DMS114 treated with DMSO at 0.1 percent for 48 hours (cell line): Measurements from ENCODE around the gene GMPR.
A peak's percentile ranks its signal among the peaks of the same experiment; 100 is the strongest.
"Not testable (repeated sequence)": the region's sequence is repeated elsewhere in the genome, so short reads cannot be mapped to it uniquely, and the experiment has no call there.

ENCODE experiments used
- DNase-seq: peaks from one replicate; lab custom pipeline; 2025; ENCODE audit not compliant: unreplicated experiment; lab: John Stamatoyannopoulos, UW

Gene GMPR

GRCh38 chr6:16225062-16225731 is 13.2 kb upstream of the GMPR start:
- not testable (repeated sequence) for DNase-seq

- DNase-seq, result not testable (repeated sequence)
Measured at GRCh38 chr6:16226117-16227047, 12.0 kb upstream of the GMPR start.

- DNase-seq, result no peak
Measured at GRCh38 chr6:16227048-16227562, 11.3 kb upstream of the GMPR start.

DNA sequence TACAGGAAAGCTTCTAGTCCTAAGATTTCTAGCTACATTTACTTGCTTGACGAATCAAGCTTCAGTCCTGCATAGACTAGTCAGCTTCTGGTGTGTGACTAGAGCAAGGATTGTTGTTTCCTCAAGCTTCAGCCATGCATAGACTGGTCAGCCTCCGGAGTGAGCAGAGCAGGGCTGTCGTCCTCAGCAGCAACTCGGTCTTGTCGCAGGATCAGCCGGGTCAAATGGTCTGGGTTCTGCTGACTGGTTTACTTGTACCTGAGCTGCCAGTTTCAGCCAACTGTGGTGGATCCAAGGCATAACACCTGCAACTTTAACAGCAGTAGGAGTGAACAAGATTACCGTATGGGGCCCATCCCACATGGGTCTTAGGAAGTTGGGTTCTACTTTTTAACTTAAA is 10.8 kb upstream of the GMPR start:
- DNase-seq, result no peak

- no peak for DNase-seq
Measured at GRCh38 chr6:16228043-16228442, 10.3 kb upstream of the GMPR start.

DNA sequence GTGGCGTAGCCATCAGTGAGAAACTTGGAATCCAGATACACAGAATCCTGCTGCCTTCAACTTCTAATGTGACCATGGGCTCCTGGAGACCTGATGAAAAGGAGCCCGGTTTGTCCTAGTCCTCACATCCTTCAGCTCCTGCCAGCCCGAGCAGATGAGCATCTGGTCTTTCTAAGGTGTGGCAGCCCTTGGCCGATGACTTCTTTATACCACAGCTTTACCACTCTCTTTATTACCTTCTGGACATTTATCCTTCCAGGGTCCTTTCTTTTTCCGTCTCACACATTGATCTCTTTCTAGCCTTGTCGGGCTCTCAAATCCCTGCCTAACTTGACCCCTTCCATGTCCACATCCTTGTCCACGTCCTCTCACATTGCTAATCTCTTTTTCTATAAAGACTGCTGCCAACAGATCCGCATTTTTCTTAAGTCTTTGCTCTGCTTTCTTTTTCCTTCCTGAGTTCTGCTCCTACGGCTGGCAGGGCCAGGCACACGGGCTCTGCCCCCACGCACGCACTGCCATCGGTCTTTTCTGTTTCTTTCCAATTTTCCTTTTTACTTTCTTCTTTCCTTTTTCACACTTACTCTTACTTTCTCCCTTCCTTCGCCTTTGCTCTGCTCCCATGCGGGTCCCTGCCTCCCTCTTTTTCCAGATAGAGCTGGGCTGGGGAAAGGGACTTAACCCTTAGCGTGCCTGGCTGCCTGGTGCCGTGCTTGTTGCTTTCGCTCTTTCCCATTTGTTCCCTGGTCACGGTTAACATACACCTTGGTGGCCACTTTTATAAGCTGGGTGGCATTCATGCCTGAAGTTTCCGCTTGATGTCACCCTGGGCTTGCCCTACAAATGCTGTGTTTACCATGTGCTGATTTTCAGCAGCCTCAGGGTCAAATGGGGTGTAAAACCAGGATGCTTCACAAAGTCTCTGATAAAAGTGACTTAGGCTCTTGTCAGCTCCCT is 9.4 kb upstream of the GMPR start:
- no peak for DNase-seq

DNA sequence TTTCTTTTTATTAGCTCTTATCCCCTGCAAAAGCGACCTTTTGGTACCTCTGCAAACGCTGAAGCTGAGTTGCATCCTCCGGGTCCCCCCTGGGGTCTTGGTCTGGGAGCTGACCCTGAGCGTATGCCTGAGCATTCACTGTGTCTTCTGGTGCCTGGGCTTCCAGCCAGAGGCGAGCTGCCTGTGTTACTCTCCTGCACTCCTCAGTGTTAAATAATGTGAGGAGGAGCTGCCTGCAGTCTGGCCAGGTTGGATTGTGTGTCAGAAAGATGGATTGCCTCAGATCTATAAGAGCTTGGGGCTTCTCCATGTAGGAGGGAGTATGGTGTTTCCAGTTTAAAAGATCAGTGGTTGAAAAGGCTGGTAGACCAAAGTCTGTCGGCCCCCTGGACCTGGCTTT is 8.7 kb upstream of the GMPR start:
- no peak for DNase-seq

DNA sequence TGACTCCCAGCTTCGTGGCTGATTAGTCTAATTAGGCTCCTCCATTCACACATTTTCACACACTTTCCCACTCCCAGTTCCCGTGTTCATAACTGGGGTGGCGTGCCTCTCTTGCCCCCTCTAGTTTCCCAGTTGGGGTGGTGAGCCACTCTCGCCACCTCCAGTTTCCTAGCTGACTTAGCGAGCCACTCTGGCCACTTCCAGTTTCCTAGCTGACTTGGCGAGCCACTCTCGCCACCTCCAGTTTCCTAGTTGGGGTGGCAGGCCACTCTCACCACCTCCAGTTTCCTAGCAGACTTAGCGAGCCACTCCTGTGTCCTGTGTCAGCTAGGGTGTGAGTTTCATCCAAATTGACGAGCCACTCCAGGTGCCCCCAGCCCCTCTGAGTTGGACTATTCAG is 7.4 kb upstream of the GMPR start:
- DNase-seq, result no peak

DNA sequence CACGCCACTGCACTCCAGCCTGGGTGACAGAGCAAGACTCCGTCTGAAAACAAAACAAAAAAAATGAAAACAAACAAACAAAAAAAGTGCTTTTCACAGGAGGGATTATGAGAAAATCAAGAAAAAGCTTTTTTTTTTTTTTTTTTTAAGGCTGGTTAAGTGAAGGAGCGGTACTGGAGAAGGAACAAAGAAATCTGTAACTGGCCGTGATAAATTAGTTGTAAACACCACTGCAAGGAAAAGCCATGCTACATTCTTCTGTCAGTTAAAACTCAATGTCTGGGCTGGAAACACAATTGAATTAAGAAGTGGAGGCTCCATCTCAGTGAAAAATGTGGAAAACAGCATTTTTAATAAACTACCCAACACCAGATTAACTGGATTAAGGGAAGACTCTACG is 6.3 kb upstream of the GMPR start:
- no peak for DNase-seq

DNA sequence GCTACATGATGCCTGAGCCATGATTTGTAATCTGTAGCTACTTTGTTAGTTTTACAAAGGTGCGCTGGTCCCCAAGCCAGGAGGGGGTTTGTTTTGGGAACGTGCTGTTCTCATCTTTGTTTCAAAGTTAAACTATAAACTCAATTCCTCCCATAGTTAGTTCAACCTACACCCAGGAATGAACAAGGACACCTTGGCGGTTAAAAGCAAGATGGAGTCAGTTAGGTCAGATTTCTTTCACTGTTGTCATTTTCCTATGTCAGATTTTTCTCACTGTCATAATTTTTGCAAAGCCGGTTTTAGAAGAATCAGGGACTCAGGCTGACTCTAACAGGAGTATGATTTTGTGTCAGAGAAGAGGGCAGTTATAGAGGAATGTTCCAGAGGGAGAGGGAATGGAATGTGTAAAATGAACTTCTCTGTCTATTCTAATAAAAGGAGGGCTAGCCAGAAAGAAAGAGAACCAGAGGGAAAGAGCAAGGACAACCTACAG is 2.3 kb upstream of the GMPR start:
- DNase-seq, result no peak

- no peak for DNase-seq
Measured at GRCh38 chr6:16236631-16237199, 1.7 kb upstream of the GMPR start.

- no peak for DNase-seq
Measured at GRCh38 chr6:16237242-16237641, 1.1 kb upstream of the GMPR start.

DNA sequence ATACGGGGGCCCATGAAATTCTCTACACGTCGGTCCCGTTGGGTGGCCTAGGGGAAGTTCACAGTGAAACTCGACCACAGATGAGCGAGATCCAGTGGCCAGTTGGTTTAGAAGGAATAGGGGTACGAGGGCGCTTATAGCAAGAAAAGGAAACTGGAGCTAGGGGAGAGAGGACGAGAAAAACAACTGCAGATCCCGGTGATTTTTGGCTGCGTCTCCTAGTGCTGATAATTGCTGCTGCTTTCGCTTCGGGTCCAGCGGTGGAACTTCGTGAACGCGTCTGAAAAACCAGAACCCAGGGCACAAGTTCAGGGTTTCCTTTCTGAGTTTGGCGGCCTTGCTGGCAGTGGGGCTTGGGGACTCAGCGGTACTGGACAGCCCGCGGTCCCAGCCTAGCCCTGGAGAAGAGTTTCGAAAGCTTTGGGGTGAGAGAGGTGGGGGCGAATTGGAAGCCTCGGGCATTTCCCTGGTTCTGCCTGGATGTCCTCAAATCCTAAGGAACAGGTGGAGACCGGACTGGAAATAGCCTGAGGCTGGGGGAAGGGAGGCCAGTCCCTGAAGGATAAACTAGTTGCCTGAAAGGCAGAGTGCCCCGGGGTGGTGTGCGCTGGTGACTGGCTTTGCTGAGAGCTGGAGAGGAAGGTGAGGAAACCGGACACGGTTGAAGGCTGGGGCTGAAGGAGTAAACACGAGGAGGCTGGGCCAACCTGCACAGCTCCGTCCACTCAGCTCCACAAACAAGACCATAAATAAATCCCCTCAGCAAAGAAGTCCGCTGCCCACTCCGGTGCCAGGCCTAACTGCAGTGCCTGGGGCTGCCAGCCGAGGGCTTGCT is 793 bp downstream of the GMPR start:
- DNase-seq, result peak; percentile 31

- DNase-seq, result no peak
Measured at GRCh38 chr6:16239798-16240123, 1.4 kb downstream of the GMPR start.

DNA sequence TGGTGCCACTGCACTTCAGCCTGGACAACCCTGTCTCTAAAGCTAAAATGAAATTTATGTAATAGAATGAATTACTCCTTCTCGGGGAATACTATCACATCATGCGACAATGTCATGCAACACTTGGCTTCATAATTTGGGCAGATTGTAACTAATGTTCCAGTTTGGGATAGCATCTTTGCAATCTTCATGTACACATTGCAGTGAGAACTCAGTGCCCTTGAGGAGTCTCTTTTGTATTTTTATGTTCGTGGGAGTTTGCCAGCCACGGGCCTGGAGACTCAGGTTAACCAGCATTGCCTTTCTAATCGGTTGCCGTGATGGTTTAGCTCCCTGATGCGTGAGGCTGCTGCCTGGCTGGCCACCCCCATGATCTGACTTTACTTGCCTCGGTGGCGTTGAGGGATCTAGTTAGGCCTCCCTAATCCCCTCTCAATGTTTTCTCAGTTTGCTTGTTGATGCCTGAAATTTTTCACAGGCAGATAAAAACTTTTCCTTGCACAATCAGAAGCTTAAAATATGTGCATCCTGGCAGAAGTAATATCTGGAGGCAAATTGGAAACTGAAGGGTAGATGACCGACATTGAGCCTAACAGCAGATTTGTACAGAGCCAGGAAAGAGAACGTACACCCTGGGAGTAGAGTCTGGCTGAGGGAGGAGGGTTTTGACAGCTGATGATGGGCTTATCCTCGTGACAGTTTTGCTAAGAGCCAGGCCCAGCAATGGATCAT is 2.4 kb downstream of the GMPR start:
- no peak for DNase-seq

GRCh38 chr6:16241321-16241689 is 2.9 kb downstream of the GMPR start:
- no peak for DNase-seq

- DNase-seq, result no peak
Measured at GRCh38 chr6:16243055-16243454, 4.7 kb downstream of the GMPR start.

- no peak for DNase-seq
Measured at GRCh38 chr6:16243664-16244063, 5.3 kb downstream of the GMPR start.

- DNase-seq, result no peak
Measured at GRCh38 chr6:16244446-16244845, 6.1 kb downstream of the GMPR start.
